Thyroid gland (tissue), 4 donors: ENCODE data around the gene ZNF556. TPM values are rescaled to one million over a fixed set of nuclear protein-coding genes. Genes with fewer than 3 reads are reported as not detected.

Experiments
- DNase-seq, 2 donors: peaks; one replicate each; pipeline ENCODE4 v3.0.0-alpha.2; 2019
- H3K27ac ChIP-seq, 3 donors: fragments of 200-600 bp; sonication (generic); 1 replicate in 2 of 3; 2 replicates in 1 of 3; pipeline ENCODE4 v1.5.1; 2016 to 2019; ENCODE audit warnings: mild to moderate bottlenecking in 1 of 3, moderate library complexity in 1 of 3
- H3K27me3 ChIP-seq: fragments of 200-600 bp; sonication (generic); one replicate; pipeline ENCODE4 v1.5.1; 2019
- H3K36me3 ChIP-seq, 2 donors: fragments of 200-600 bp; sonication (generic); one replicate each; pipeline ENCODE4 v1.5.1; 2016 to 2019
- H3K4me1 ChIP-seq, 2 donors: fragments of 200-600 bp; sonication (generic); one replicate each; pipeline ENCODE4 v1.5.1; 2017 to 2019
- H3K4me3 ChIP-seq, 3 donors: fragments of 200-600 bp; sonication (generic); replicated peaks in 1 of 3; 1 replicate in 2 of 3; 2 replicates in 1 of 3; pipeline ENCODE4 v1.5.1; 2016; ENCODE audit warnings: mild to moderate bottlenecking in 1 of 3
- H3K9me3 ChIP-seq: fragments of 200-600 bp; sonication (generic); one replicate; pipeline ENCODE4 v1.5.1; 2017
- POLR2A ChIP-seq, 2 donors: fragments of 450-650 bp; IDR thresholded peaks; one replicate each; pipeline ENCODE4 v1.6.1; 2017; ENCODE audit warnings: antibody characterized with exemption in 2 of 2, mild to moderate bottlenecking in 2 of 2, moderate library complexity in 1 of 2
- WGBS, 2 donors: methylation state at CpG; one replicate each; pipeline ENCODE4 v1.1.5; 2017; 5-methylcytosine and 5-hydroxymethylcytosine counted together
- intact Hi-C: fragments of 100-400 bp; cut with DNase I; formaldehyde crosslinking; loops from one replicate; pipeline ENCODE4 v1.15.1; 2023
- total RNA-seq, 4 donors: library from RNA; depleted of rRNA; stranded (reverse); fragments of >200 nt; gene quantifications; one replicate each; pipeline ENCODE4 v1.2.3, GENCODE V29; 2016
- TF ChIP-seq, protein P1 (sequence below), 6 experiments: fragments of 200-600 bp in 3 of 6; fragments of 450-650 bp in 3 of 6; sonication (generic) in 3 of 6; IDR thresholded peaks; one replicate each; pipeline ENCODE4 v1.5.1; 2016 to 2019; ENCODE audit warnings: antibody characterized with exemption in 6 of 6, mild to moderate bottlenecking in 2 of 6, inconsistent platforms in 1 of 6, moderate library complexity in 1 of 6

ZNF556 gene
- total RNA-seq, 4 donors from 2014 or later = not detected

DNA sequence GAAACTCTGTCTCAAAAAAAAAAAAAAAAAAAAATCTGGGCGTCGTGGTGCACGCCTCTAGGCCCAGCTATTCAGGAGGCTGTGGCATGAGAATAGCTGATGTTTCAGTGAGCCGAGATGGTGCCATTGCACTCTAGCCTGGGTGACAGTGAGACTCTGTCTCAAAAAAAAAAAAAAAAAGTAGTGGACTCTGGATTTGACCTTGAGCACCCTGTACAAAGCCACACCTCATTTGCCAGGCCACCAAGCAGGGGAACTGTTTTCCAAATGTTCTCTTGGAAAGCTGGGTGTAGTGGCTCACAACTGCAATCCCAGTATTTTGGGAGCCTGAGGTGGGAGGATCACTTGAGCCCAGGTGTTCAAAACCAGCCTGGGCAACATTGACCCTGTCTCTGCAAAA is 29.7 kb upstream of the ZNF556 start:
- no peak for DNase-seq
- no peaks in the 10 kb centered on the region for H3K9me3 ChIP-seq
- H3K27ac ChIP-seq = no peak overlapping the region
- H3K27me3 ChIP-seq = no peaks in the 10 kb centered on the region
- intact Hi-C loops = no loop called here
- H3K4me1 ChIP-seq = peaks cover 4 to 5% of the 10 kb centered on the region in 2 donors
- TF ChIP-seq, protein P1, sequence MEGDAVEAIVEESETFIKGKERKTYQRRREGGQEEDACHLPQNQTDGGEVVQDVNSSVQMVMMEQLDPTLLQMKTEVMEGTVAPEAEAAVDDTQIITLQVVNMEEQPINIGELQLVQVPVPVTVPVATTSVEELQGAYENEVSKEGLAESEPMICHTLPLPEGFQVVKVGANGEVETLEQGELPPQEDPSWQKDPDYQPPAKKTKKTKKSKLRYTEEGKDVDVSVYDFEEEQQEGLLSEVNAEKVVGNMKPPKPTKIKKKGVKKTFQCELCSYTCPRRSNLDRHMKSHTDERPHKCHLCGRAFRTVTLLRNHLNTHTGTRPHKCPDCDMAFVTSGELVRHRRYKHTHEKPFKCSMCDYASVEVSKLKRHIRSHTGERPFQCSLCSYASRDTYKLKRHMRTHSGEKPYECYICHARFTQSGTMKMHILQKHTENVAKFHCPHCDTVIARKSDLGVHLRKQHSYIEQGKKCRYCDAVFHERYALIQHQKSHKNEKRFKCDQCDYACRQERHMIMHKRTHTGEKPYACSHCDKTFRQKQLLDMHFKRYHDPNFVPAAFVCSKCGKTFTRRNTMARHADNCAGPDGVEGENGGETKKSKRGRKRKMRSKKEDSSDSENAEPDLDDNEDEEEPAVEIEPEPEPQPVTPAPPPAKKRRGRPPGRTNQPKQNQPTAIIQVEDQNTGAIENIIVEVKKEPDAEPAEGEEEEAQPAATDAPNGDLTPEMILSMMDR (IDR thresholded peaks at IDR 0.05) = no peak
- TF ChIP-seq POLR2A (IDR thresholded peaks at IDR 0.05) = no peak
- H3K4me3 ChIP-seq = no peak overlapping the region
- 83 to 95% methylated on average over 4 of the region's 4 CpGs for WGBS, 2 donors
- peaks cover 23 to 32% of the 10 kb centered on the region in 2 donors for H3K36me3 ChIP-seq

GRCh38 chr19:2840794-2841791 is 26.0 kb upstream of the ZNF556 start, which contains the start of gene ZNF555:
TSS of gene ZNF555 (plus strand) at chr19:2841475. CDS start at chr19:2841573, 98 bp downstream.
- Histone ChIP-seq H3K4me1 (peaks cover 8 to 14% of the 10 kb centered on the region in 2 donors), H3K36me3 (no peaks in the 10 kb centered on the region), H3K4me3 (peak within 1 kb of the TSS; percentile 56 to 98 (median 78)), H3K9me3 (no peaks in the 10 kb centered on the region), H3K27me3 (no peaks in the 10 kb centered on the region), H3K27ac (peak within 1 kb of the TSS; percentile 87 to 97 (median 97))
- 1 to 2% methylated on average over 23 to 24 of the region's 106 CpGs for WGBS, 2 donors
- intact Hi-C loops = no loop called here
- peak; percentile 100 for DNase-seq
- TF ChIP-seq POLR2A (IDR thresholded peaks at IDR 0.05) = peak in 1 of 2 donors; percentile 75
- TF ChIP-seq, protein P1 (IDR thresholded peaks at IDR 0.05) = peak in 5 of 6 experiments; percentile 25 to 71 (median 57)

DNA sequence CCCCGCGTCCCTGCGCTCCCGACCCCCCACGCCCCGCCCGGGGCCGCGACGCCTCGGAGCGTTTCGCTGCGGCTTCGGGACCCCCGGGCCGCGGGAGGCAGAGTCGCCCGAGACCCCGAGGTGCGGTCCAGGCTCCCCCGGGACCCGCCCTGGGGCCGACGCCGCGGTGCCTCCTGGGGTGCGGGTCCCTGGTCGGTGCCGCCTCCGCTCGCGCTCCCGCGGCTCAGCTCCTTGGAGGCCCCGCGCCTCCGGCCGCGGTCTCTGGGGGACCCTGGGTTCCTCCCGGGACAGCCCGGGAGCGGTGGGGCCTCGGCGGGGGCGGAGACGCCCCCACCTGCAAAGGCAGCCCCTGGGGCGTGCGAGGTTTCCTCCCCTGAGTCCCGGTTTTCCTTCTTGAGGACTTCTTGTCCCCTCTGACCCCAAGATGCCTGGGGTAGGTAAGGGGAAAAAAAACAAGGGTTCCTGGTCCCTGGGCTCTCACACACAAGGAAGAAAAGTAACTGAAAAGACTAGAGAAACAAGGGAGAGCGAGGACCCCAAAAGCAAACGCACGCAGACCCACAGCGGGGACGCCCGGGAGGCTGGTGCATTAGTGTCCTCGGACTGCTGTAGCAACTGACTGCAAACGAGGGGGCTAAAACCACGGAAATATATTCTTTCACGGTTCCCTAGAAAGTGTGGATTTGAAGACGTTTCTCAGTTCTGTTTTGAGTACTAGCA is 25.1 kb upstream of the ZNF556 start:
- peak overlapping the region in 1 of 3 donors; percentile 58 for H3K27ac ChIP-seq
- no peak for TF ChIP-seq POLR2A (IDR thresholded peaks at IDR 0.05)
- TF ChIP-seq, protein P1 (IDR thresholded peaks at IDR 0.05) = no peak
- H3K4me1 ChIP-seq = peaks cover 8 to 14% of the 10 kb centered on the region in 2 donors
- no peak for DNase-seq
- no peaks in the 10 kb centered on the region for H3K27me3 ChIP-seq
- H3K36me3 ChIP-seq = no peaks in the 10 kb centered on the region
- intact Hi-C loops = no loop called here
- H3K9me3 ChIP-seq = no peaks in the 10 kb centered on the region
- H3K4me3 ChIP-seq = peak overlapping the region; percentile 56 to 98 (median 75)
- 7 to 8% methylated on average over 14 to 22 of the region's 62 CpGs for WGBS, 2 donors

DNA sequence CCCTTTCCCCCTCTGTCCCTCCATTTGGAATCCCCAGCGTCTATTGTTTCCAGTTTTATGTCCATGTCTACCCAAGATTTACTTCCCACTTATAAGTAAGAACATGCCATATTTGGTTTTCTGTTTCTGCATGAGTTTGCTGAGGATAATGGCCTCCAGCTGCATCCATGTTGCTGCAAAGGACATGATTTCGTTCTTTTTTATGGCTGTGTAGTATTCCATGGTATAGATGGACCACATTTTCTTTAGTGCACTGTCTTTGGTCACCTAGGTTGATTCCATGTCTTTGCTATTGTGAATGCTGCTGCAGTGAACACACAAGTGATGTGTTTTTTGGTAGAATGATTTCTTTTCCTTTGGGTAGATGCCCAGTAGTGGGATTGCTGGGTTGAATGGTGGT is 22.0 kb upstream of the ZNF556 start:
- WGBS, 2 donors = 98% methylated on average over 2 of the region's 2 CpGs
- Histone ChIP-seq H3K27me3 (no peaks in the 10 kb centered on the region), H3K4me1 (peaks cover 8 to 14% of the 10 kb centered on the region in 2 donors), H3K4me3 (no peak overlapping the region), H3K9me3 (no peaks in the 10 kb centered on the region), H3K27ac (no peak overlapping the region), H3K36me3 (no peaks in the 10 kb centered on the region)
- DNase-seq = no peak
- TF ChIP-seq, protein P1 (IDR thresholded peaks at IDR 0.05) = no peak
- intact Hi-C loops = no loop called here
